Inflammatory macrophage treated with lipopolysaccharide for 1 hour (primary cell): ENCODE results near the gene PAFAH2.
"Not testable (repeated sequence)": the region's sequence is repeated elsewhere in the genome, so short reads cannot be mapped to it uniquely, and the experiment has no call there.

Source experiments
- DNase-seq, 2 donors: peaks; one replicate each; pipeline ENCODE4 v3.0.0-alpha.2; 2020 to 2022

PAFAH2 gene

DNA sequence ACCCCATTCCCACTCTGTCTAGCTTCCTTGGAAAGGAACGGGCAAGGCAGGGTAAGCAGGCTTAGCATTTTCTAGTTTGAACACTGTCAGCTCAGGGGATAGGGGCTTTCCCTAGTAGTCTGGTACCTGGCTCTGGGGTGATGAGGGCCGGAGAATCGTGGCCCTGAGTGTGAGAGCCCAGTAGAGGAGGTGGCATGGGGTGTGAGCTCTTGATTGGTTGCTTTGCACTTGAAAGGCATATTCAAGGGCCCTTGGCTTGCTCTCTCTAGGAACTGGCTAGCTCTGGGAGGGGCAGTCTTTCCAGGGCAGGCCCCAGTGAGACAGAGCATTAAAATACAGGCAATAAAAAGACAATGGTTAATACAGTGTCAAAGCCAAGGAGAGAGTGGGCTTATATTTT, 13.0 kb upstream of the PAFAH2 start:
- DNase-seq, result no peak

DNA sequence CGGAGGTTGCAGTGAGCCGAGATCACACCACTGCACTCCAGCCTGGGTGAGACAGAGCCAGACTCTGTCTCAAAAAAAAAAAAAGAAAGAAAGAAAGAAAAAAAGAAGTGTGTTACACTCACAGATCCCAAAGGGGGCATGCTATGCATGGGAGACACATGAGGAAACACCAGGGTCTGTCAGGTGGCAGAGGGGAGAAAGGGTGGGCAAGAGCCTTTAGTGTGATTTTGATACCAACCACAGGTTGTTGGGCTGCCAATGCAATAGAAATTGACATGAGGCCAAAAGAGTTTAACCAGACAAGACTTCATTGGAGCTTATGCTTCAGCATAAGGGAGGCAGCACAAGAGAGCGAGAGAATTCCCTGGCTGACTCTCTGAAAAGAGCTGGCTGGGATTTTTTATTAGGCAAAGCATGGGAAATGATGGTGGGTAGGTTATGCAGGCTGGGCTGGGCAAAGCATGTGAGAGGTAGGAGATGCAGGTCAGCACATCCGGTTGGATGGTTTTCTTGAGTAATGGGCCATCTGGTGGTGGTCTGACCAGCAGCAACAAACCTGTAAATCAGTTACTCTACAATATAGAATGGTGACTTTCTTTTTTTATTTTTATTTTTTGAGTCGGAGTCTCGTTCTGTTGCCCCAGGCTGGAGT, 12.1 kb upstream of the PAFAH2 start:
- no peak for DNase-seq

DNA sequence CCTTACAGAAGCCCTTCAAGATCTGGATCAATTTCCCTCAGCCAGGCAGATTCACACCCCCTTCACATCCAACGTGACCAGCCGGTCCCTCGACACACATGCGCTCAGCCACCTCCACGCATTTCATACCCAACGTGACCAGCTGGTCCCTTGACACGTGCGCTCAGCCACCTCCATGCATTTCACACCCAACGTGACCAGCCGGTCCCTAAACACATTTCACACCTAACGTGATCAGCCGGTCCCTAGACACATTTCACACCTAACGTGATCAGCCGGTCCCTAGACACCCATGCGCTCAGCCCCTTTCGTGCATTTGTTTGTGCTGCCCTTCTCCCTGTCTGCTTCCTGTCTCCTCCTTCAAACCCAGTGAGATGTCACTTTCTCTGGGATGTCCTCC, 8.8 kb upstream of the PAFAH2 start:
- no peak for DNase-seq

GRCh38 chr1:26005434-26006105, 7.7 kb upstream of the PAFAH2 start:
- DNase-seq, result no peak

- no peak for DNase-seq
Observed at GRCh38 chr1:26003756-26004155, 5.9 kb upstream of the PAFAH2 start.

DNA sequence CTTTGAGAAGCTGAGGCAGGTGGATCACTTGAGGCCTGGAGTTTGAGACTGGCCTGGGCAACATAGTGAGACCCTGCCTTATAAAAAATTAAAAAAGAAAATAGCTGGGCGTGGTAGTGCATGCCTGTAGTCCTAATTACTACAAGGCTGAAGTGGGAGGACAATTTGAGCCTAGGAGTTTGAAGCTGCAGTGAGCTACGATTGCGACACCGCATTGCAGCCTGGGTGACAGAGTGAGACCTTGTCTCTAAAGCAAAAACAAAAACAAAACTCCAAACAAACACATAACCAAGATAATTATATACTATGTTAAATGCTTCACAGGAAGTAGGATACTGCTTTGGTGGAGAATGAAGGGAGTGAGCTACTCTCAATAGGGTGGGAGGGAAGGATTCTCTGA, 5.4 kb upstream of the PAFAH2 start:
- peak in 1 of 2 donors; percentile 29 for DNase-seq

DNA sequence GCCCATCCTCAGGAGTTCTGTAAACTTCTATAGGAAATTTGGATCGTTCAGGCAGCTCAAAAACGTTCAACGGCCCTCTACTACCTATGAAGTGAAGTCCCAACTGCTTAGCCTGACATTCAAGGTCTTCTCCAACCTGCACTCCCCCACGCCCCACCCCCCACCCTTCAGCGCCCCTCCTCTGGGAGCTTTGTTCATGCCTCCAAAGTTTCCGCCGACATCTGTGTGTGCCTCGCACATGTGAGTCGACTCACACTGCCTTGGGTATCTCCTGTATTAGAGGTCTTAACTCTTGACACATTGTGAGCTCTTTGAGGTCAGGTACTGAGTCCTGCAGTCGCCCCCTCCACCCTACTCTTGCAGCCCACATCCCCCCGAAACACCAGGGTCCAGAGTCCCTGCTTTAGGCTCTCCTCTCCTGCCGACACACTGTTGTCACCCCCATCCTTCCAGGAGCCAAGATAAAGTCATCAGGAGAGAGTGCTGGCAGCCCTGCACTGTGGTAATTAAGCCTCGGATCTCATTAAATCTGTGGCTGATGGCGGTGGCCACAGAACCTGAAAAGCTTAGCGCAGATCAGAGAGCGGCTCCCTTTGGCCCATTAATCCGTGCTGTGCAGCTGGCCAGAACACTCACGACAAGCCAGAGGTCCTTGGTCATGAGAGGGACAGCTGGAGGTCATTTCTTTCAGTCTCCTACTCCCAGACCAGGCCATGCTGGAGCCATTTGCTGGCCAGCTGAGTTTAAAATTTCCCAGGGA, 1.4 kb upstream of the PAFAH2 start:
- no peak for DNase-seq

DNA sequence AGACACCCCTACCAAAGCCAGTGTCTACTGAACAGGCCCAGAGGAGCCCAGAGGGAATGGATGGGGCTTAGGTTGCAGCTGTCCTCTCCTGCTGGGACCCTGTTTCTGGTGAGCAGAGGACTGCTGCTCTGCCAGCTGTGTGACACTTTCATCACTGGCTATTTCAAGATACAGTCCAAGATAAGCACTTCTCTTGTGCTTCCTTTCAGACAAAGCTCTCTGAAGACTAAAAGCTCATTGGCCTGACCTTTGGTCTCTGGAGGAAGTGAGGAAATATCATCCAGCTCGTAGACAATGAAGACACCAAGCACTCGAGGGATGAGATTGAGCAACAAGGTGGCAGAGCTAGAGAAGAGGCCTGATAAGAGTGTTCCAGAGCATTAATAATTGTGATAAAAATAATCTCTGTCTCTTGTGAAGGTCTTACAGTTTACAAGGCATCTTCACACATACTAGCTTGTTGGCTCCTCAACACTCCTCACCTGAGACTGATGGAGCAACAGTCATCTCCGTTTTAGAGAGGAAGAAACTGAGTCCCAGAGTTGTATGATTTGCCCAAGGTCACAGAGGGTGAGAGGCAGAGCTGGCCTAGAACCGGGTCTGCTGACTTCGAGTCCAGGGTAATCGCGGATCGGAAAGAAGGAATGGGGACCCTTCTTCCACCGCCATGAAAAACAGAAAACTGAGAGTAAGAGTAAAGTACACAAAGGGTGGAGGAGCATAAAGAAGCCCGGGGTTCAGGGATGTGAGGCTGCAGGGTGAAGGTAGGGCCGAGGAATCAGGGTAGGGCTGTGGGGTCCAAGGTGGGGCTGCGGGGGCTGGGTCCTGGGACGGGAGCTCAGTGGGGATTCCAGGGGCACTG, 666 bp downstream of the PAFAH2 start:
- peak; percentile 85 to 95 for DNase-seq

- no peak for DNase-seq
Observed at GRCh38 chr1:25994402-25995150, 3.3 kb downstream of the PAFAH2 start.

DNA sequence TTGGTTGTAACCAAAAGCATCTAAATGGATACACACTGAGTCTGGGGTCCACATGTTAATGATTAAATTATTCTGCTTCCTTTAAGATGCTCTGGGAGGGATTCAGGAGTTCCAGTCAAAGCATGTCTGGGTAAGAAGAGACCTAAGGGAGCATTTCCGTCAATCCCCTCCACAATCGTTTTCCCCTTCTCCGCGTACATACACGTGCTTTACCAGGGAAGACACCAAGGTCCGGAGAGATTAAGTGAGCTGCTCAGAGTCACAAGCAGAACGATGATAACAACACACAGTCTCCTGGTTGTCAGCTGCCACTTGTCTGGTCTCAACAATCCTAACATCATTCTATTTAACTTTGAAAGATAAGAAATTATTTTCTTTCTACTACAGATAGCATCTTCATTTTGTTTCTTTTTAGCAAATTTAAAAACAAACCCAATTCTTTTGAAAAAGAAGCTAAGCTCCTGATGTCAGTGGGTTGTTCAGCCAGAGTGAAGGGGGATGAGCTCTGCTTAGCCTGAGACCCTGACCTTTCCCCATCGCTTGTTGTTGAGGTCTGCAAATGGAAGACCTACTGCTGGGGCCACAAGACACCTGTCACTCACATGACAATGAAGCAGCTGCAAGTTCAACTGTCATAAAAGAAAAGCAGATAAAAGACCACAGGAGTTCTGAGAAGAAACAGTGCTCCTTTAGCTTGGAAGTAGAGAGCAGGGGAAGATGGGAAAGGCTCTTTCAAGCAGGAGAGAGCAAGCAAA, 4.5 kb downstream of the PAFAH2 start:
- DNase-seq, result no peak

- no peak for DNase-seq
Observed at GRCh38 chr1:25992689-25993171, 5.1 kb downstream of the PAFAH2 start.

DNA sequence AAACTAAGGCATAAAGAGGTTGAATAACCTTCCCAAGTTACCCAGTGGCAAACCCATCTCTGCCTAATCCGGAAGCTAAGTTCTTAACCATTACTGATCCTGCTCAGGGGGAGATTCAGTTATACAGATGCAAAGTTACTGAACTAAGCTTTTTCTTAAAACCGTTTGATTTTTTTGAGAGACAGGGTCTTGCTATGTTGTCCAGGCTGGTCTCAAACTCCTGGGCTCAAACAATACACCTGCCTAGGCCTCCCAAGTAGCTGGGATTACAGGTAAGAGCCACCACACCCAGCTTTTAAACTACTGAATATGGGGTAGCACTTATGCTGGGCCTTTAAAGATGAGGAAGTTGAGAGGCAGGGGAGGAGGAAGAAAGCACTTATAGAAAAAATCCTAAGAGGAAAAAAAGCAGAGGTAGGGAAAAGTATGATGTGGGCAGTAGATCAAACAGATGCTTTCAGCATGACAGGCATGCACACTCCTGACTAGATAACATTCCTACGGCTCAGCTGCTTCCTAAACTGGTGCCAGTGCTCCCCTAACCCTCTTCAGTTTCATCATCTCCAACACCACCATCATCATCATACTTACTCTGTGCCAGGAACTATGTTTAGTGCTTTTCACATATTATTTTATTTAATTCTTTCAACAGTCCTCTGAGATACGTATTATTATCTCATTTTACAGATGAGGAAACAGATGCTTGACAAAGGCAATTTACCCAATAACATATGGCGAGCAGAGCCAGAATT, 5.8 kb downstream of the PAFAH2 start:
- DNase-seq, result no peak

DNA sequence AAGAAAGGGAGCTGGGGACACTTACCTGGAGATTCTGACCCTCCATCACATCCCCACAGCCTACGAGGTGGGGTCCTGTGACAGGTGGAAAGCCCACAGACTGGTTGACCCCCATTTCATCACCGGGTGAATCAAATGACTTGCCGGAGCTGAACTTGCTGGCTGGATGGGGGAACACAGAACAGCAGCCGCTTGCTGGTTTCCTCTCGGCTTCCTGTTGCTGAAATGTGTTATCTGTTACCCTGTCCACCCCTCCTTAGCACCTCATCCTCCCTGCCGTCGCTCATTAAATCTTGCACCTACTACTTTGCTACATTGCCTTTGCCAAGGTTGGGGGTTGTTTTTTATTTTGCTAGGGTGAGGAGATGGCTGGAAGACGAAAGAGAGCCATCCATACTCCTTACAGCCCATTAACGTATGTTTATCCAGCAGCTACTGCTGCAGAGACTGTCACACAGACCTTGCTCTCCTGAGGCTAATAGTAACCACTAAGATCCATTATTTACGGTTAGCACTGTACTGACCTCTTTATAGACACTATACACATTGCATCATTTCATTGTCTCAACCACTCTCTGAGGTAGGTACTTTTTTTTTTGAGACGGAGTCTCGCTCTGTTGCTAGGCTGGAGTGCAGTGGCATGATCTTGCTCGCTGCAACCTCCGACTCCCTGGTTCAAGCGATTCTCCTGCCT, 7.0 kb downstream of the PAFAH2 start:
- no peak for DNase-seq

- no peak for DNase-seq
Observed at GRCh38 chr1:25990251-25990650, 7.6 kb downstream of the PAFAH2 start.

GRCh38 chr1:25989440-25990234, 8.2 kb downstream of the PAFAH2 start:
- DNase-seq, result no peak

- DNase-seq, result no peak
Observed at GRCh38 chr1:25987951-25988350, 9.9 kb downstream of the PAFAH2 start.

DNA sequence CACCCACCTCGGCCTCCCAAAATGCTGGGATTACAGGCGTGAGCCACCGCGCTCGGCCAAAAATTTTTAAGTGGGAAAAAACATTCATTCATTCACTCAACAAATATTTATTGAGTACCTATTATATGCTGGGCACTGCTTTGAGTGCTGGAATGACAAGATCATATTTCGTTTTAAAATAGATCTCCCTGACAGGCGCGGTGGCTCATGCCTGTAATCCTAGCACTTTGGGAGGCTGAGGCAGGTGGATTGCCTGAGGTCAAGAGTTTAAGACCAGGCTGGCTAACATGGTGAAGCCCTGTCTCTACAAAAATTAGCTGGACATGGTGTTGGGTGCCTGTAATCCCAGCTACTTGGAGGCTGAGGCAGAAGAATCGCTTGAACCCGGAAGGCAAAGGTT, 11.1 kb downstream of the PAFAH2 start:
- not testable (repeated sequence) for DNase-seq

GRCh38 chr1:25985670-25986069, 12.2 kb downstream of the PAFAH2 start:
- no peak for DNase-seq

- DNase-seq, result no peak
Observed at GRCh38 chr1:25985171-25985570, 12.7 kb downstream of the PAFAH2 start.
